Esophagus muscularis mucosa (tissue), 3 donors: ENCODE measurements around the gene LARP4B.

Experiments
- CTCF ChIP-seq, 3 experiments: fragments of 200-600 bp in 2 of 3; fragments of 450-650 bp in 1 of 3; sonication (generic) in 2 of 3; IDR thresholded peaks; one replicate each; pipeline ENCODE4 v1.5.1; 2017 to 2019; ENCODE audit warnings: antibody characterized with exemption in 3 of 3, mild to moderate bottlenecking in 2 of 3, moderate library complexity in 1 of 3
- POLR2A ChIP-seq: fragments of 450-650 bp; IDR thresholded peaks from one replicate; pipeline ENCODE4 v1.6.1; 2017; ENCODE audit warnings: antibody characterized with exemption, moderate library complexity, mild to moderate bottlenecking, low read depth

GRCh38 chr10:976316-976715 is 44.8 kb upstream of the LARP4B start:
- TF ChIP-seq CTCF (IDR thresholded peaks at IDR 0.05) (no peak), POLR2A (no peak)
